Coronary artery (tissue), 2 donors: ENCODE data around the gene SGCA.

Experiments used
- DNase-seq: peaks from one replicate; pipeline ENCODE4 v3.0.0-alpha.2; 2017; ENCODE audit warnings: low spot score
- H3K27ac ChIP-seq, 2 donors: fragments of 200-600 bp; sonication (generic); one replicate each; pipeline ENCODE4 v1.5.1; 2016 to 2019
- H3K4me3 ChIP-seq: fragments of 200-600 bp; sonication (generic); 2 replicates; pipeline ENCODE4 v1.5.1; 2016; ENCODE audit warnings: mild to moderate bottlenecking, moderate library complexity
- CTCF ChIP-seq: fragments of 200-600 bp; sonication (generic); IDR thresholded peaks from one replicate; pipeline ENCODE4 v1.5.1; 2019; ENCODE audit warnings: antibody characterized with exemption

Gene SGCA

GRCh38 chr17:50199211-50199802 is 33.5 kb downstream of the SGCA start:
- H3K27ac ChIP-seq, result peak overlapping the region; percentile 92 to 97
- no peak for TF ChIP-seq CTCF
- peak overlapping the region; percentile 90 for H3K4me3 ChIP-seq
- no peak for DNase-seq

- peak; percentile 99 for DNase-seq
- H3K27ac ChIP-seq, result peak overlapping the region; percentile 92 to 97
- TF ChIP-seq CTCF, result no peak
- H3K4me3 ChIP-seq, result peak overlapping the region; percentile 90
These were observed 34.1 kb downstream of the SGCA start for GRCh38 chr17:50199803-50200456.

GRCh38 chr17:50200457-50201275 is 34.9 kb downstream of the SGCA start:
- Histone ChIP-seq H3K4me3 (peak overlapping the region; percentile 90), H3K27ac (peak overlapping the region; percentile 92 to 97)
- TF ChIP-seq CTCF, result peak; percentile 100
- DNase-seq, result peak; percentile 96

- peak; percentile 93 for DNase-seq
- Histone ChIP-seq H3K27ac (peak within 1 kb of the TSS; percentile 92 to 97), H3K4me3 (peak within 1 kb of the TSS; percentile 90)
- no peak for TF ChIP-seq CTCF
These were observed 35.6 kb downstream of the SGCA start, which contains the start of gene COL1A1 for GRCh38 chr17:50201276-50201854. Gene COL1A1 (minus strand): TSS chr17:50201631. CDS start chr17:50201513, 118 bp downstream.

- H3K27ac ChIP-seq, result peak overlapping the region; percentile 92 to 97
- TF ChIP-seq CTCF, result no peak
- no peak for DNase-seq
These were observed 37.3 kb downstream of the SGCA start for GRCh38 chr17:50203086-50203485.

GRCh38 chr17:50203604-50204345 is 38.0 kb downstream of the SGCA start:
- no peak overlapping the region for H3K4me3 ChIP-seq

More at GRCh38 chr17:50203086-50203485, 37.3 kb downstream of the SGCA start:
- H3K4me3 ChIP-seq, result no peak overlapping the region

More at GRCh38 chr17:50203604-50204345, 38.0 kb downstream of the SGCA start:
- no peak for DNase-seq
- TF ChIP-seq CTCF, result no peak
- H3K27ac ChIP-seq, result peak overlapping the region; percentile 92 to 97
